ENCODE measurements around the gene CHEK1. TPM values are rescaled to one million over a fixed set of nuclear protein-coding genes. Genes with fewer than 3 reads are reported as not detected.

The CHEK1 gene
- total and polyA plus RNA-seq, 9 donors, result 0.24 to 3.5 (median 1.5) TPM

- H3K27me3 ChIP-seq, result no peaks in the 10 kb centered on the region
- intact Hi-C loops (cut with DNase I), result no loop called here
- TF ChIP-seq, protein P1, sequence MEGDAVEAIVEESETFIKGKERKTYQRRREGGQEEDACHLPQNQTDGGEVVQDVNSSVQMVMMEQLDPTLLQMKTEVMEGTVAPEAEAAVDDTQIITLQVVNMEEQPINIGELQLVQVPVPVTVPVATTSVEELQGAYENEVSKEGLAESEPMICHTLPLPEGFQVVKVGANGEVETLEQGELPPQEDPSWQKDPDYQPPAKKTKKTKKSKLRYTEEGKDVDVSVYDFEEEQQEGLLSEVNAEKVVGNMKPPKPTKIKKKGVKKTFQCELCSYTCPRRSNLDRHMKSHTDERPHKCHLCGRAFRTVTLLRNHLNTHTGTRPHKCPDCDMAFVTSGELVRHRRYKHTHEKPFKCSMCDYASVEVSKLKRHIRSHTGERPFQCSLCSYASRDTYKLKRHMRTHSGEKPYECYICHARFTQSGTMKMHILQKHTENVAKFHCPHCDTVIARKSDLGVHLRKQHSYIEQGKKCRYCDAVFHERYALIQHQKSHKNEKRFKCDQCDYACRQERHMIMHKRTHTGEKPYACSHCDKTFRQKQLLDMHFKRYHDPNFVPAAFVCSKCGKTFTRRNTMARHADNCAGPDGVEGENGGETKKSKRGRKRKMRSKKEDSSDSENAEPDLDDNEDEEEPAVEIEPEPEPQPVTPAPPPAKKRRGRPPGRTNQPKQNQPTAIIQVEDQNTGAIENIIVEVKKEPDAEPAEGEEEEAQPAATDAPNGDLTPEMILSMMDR (IDR thresholded peaks at IDR 0.05), result no peak
- TF ChIP-seq EP300 (IDR thresholded peaks at IDR 0.05) (no peak), POLR2A (IDR thresholded peaks at IDR 0.05) (no peak)
- H3K4me1 ChIP-seq (ENCODE audit: insufficient read depth), result no peaks in the 10 kb centered on the region
- no peaks in the 10 kb centered on the region for H3K36me3 ChIP-seq
- H3K27ac ChIP-seq, result no peak overlapping the region
- no peak for DNase-seq
- no peaks in the 10 kb centered on the region for H3K9me3 ChIP-seq
- 90 to 95% (median 92%) methylated on average over 2 of the region's 2 CpGs for WGBS, 3 donors
- H3K4me3 ChIP-seq, result no peak overlapping the region
Measured at GRCh38 chr11:125675196-125675595, 50.2 kb downstream of the CHEK1 start.

DNA sequence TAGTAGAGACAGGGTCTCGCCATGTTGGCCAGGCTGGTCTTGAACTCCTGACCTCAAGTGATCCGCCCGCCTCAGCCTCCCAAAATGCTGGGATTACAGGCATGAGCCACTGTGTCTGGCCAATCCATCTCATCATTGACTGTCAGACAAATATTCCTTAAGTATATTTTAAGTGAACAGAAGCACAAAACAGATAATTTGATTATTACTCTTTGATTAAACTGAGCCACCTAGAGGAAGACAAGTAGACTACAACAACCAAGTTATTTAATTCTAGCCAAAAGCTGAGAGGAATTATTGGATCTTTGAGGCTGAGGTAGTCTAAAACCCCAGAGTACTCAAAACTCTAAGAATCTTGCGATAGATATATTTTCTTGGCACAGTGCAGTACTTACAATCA, 54.4 kb downstream of the CHEK1 start:
- Histone ChIP-seq H3K4me1 (ENCODE audit: insufficient read depth) (peaks cover 1% of the 10 kb centered on the region), H3K27me3 (no peaks in the 10 kb centered on the region), H3K9me3 (no peaks in the 10 kb centered on the region), H3K4me3 (no peak overlapping the region), H3K27ac (no peak overlapping the region), H3K36me3 (no peaks in the 10 kb centered on the region)
- TF ChIP-seq, protein P1 (IDR thresholded peaks at IDR 0.05), result no peak
- no peak for TF ChIP-seq EP300 (IDR thresholded peaks at IDR 0.05)
- TF ChIP-seq POLR2A (IDR thresholded peaks at IDR 0.05), result no peak
- DNase-seq, result no peak
- WGBS, 3 donors, result 89 to 96% (median 94%) methylated on average over 4 of the region's 4 CpGs
- intact Hi-C loops (cut with DNase I), result no loop called here

DNA sequence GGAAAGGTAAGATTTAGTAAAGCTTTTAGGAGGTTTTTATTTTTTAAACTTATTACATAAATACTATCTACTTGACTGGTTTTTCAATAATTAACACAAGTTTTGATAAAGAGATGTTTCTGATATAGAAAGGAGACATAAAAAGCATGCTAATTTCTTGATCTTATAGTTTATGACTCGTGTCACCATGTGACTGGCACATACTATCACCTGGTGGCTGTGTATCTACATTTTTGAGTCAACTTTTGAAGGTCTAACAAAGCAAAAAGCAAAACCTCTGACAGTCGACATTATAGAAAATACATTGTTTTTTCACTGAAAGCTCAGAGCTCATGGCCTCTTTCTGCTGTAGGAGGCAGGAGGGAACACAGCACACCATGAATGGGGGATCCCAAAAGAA, 54.9 kb downstream of the CHEK1 start:
- DNase-seq, result no peak
- no peak for TF ChIP-seq EP300 (IDR thresholded peaks at IDR 0.05)
- TF ChIP-seq, protein P1 (IDR thresholded peaks at IDR 0.05), result no peak
- TF ChIP-seq POLR2A (IDR thresholded peaks at IDR 0.05), result no peak
- WGBS, 3 donors, result 91 to 92% (median 92%) methylated on average over 2 of the region's 2 CpGs
- H3K4me1 ChIP-seq (ENCODE audit: insufficient read depth), result peaks cover 1% of the 10 kb centered on the region
- no peaks in the 10 kb centered on the region for H3K27me3 ChIP-seq
- H3K9me3 ChIP-seq, result no peaks in the 10 kb centered on the region
- intact Hi-C loops (cut with DNase I), result no loop called here
- H3K27ac ChIP-seq, result no peak overlapping the region
- H3K36me3 ChIP-seq, result no peaks in the 10 kb centered on the region
- no peak overlapping the region for H3K4me3 ChIP-seq

GRCh38 chr11:125680747-125681146, 55.8 kb downstream of the CHEK1 start, which contains the start of gene ACRV1:
Gene ACRV1 (minus strand): TSS chr11:125680847. CDS start chr11:125680780, 67 bp downstream.
- Histone ChIP-seq H3K36me3 (no peaks in the 10 kb centered on the region), H3K27me3 (no peaks in the 10 kb centered on the region), H3K4me1 (ENCODE audit: insufficient read depth) (peaks cover 1% of the 10 kb centered on the region), H3K27ac (no peak within 1 kb of the TSS), H3K9me3 (no peaks in the 10 kb centered on the region), H3K4me3 (no peak within 1 kb of the TSS)
- DNase-seq, result no peak
- 95 to 100% (median 97%) methylated on average over 1 of the region's 1 CpG for WGBS, 3 donors
- intact Hi-C loops (cut with DNase I), result no loop called here
- TF ChIP-seq POLR2A (IDR thresholded peaks at IDR 0.05) (no peak), EP300 (IDR thresholded peaks at IDR 0.05) (no peak)
- TF ChIP-seq, protein P1 (IDR thresholded peaks at IDR 0.05), result no peak

Data from ovary (tissue), 9 donors.